Stimulated activated naive B cell treated with anti-CD40 and anti-IgM and Interleukin-4, amounts not matched to agents 10 μg/mL and 1 μg/mL and 100 μg/mL, for 72 hours (primary cell): ENCODE results near the gene FAM72D.
"Not testable (repeated sequence)": the region's sequence is repeated elsewhere in the genome, so short reads cannot be mapped to it uniquely, and the experiment has no call there.

ENCODE experiments used
- ATAC-seq, 2 donors: fragments of 150-1000 bp; cut with Tn5 transposase; replicated peaks; 2 replicates each; pipeline ENCODE4 v1.10.0; 2021; ENCODE audit warnings: moderate library complexity in 1 of 2
- DNase-seq: peaks from one replicate; pipeline ENCODE4 v3.0.0; 2021
- H3K27ac Mint-ChIP-seq: one replicate; pipeline ENCODE4 v1.8.0; 2022; ENCODE audit warnings: mild to moderate bottlenecking, mixed read lengths
- H3K27me3 Mint-ChIP-seq, 2 donors: one replicate each; pipeline ENCODE4 v1.8.0; 2022; ENCODE audit warnings: mixed read lengths in 2 of 2
- H3K36me3 Mint-ChIP-seq, 2 donors: one replicate each; pipeline ENCODE4 v1.8.0; 2022; ENCODE audit warnings: mixed read lengths in 2 of 2, mild to moderate bottlenecking in 1 of 2
- H3K4me1 Mint-ChIP-seq, 2 donors: one replicate each; pipeline ENCODE4 v1.8.0; 2022; ENCODE audit warnings: mixed read lengths in 2 of 2, mild to moderate bottlenecking in 1 of 2
- H3K4me3 Mint-ChIP-seq, 2 donors: one replicate each; pipeline ENCODE4 v1.8.0; 2022; ENCODE audit warnings: mild to moderate bottlenecking in 2 of 2, mixed read lengths in 2 of 2, moderate library complexity in 1 of 2
- H3K9me3 Mint-ChIP-seq, 2 donors: one replicate each; pipeline ENCODE4 v1.8.0; 2022; ENCODE audit warnings: mixed read lengths in 2 of 2, mild to moderate bottlenecking in 1 of 2

Gene FAM72D

GRCh38 chr1:145076877-145077276 is 18.9 kb upstream of the FAM72D start:
- H3K4me1 Mint-ChIP-seq, H3K27ac Mint-ChIP-seq, H3K9me3 Mint-ChIP-seq, H3K27me3 Mint-ChIP-seq, DNase-seq, H3K4me3 Mint-ChIP-seq, H3K36me3 Mint-ChIP-seq, ATAC-seq: not testable (repeated sequence)

- not testable (repeated sequence) for H3K4me3 Mint-ChIP-seq, H3K36me3 Mint-ChIP-seq, ATAC-seq, H3K27ac Mint-ChIP-seq, DNase-seq, H3K4me1 Mint-ChIP-seq, H3K9me3 Mint-ChIP-seq, H3K27me3 Mint-ChIP-seq
Measured at GRCh38 chr1:145077872-145078786, 17.6 kb upstream of the FAM72D start.

- H3K36me3 Mint-ChIP-seq, H3K4me1 Mint-ChIP-seq, H3K27me3 Mint-ChIP-seq, DNase-seq, ATAC-seq, H3K27ac Mint-ChIP-seq, H3K9me3 Mint-ChIP-seq, H3K4me3 Mint-ChIP-seq: not testable (repeated sequence)
Measured at GRCh38 chr1:145078787-145079370, 16.9 kb upstream of the FAM72D start.

- not testable (repeated sequence) for DNase-seq, H3K27ac Mint-ChIP-seq, H3K27me3 Mint-ChIP-seq, H3K4me1 Mint-ChIP-seq, H3K36me3 Mint-ChIP-seq, H3K4me3 Mint-ChIP-seq, H3K9me3 Mint-ChIP-seq
- ATAC-seq, result peak; percentile 34 to 56
Measured at GRCh38 chr1:145079737-145080136, 16.0 kb upstream of the FAM72D start.

- H3K9me3 Mint-ChIP-seq, H3K27ac Mint-ChIP-seq, H3K27me3 Mint-ChIP-seq, H3K36me3 Mint-ChIP-seq, H3K4me1 Mint-ChIP-seq, H3K4me3 Mint-ChIP-seq, DNase-seq: not testable (repeated sequence)
- peak; percentile 61 to 67 for ATAC-seq
Measured at GRCh38 chr1:145080193-145080592, 15.6 kb upstream of the FAM72D start.

- DNase-seq, H3K4me3 Mint-ChIP-seq, H3K36me3 Mint-ChIP-seq, ATAC-seq, H3K4me1 Mint-ChIP-seq, H3K27me3 Mint-ChIP-seq, H3K9me3 Mint-ChIP-seq, H3K27ac Mint-ChIP-seq: not testable (repeated sequence)
Measured at GRCh38 chr1:145082483-145083255, 13.1 kb upstream of the FAM72D start.

- not testable (repeated sequence) for H3K36me3 Mint-ChIP-seq, ATAC-seq, H3K27ac Mint-ChIP-seq, H3K27me3 Mint-ChIP-seq, H3K9me3 Mint-ChIP-seq, DNase-seq, H3K4me1 Mint-ChIP-seq
- peak overlapping the region; percentile 93 to 95 for H3K4me3 Mint-ChIP-seq
Measured at GRCh38 chr1:145093517-145094149, 2.1 kb upstream of the FAM72D start.

GRCh38 chr1:145094655-145095211 is 1.0 kb upstream of the FAM72D start:
- H3K27ac Mint-ChIP-seq, H3K36me3 Mint-ChIP-seq, H3K9me3 Mint-ChIP-seq, H3K4me1 Mint-ChIP-seq, H3K27me3 Mint-ChIP-seq: not testable (repeated sequence)
- peak overlapping the region; percentile 65 to 69 for H3K4me3 Mint-ChIP-seq
- DNase-seq (peak; percentile 23), ATAC-seq (peak; percentile 10 to 20)

GRCh38 chr1:145101725-145102124 is 6.0 kb downstream of the FAM72D start:
- DNase-seq, ATAC-seq, H3K27me3 Mint-ChIP-seq, H3K4me1 Mint-ChIP-seq, H3K27ac Mint-ChIP-seq, H3K4me3 Mint-ChIP-seq, H3K9me3 Mint-ChIP-seq, H3K36me3 Mint-ChIP-seq: not testable (repeated sequence)

- not testable (repeated sequence) for H3K9me3 Mint-ChIP-seq, H3K4me3 Mint-ChIP-seq, H3K36me3 Mint-ChIP-seq, H3K27me3 Mint-ChIP-seq, DNase-seq, H3K4me1 Mint-ChIP-seq, H3K27ac Mint-ChIP-seq, ATAC-seq
Measured at GRCh38 chr1:145103294-145103693, 7.5 kb downstream of the FAM72D start.

- H3K4me1 Mint-ChIP-seq, H3K27me3 Mint-ChIP-seq, DNase-seq, H3K4me3 Mint-ChIP-seq, H3K9me3 Mint-ChIP-seq, H3K36me3 Mint-ChIP-seq, H3K27ac Mint-ChIP-seq, ATAC-seq: not testable (repeated sequence)
Measured at GRCh38 chr1:145111674-145112073, 15.9 kb downstream of the FAM72D start.

GRCh38 chr1:145112703-145113102 is 16.9 kb downstream of the FAM72D start:
- H3K4me1 Mint-ChIP-seq, DNase-seq, H3K27me3 Mint-ChIP-seq, H3K4me3 Mint-ChIP-seq, H3K36me3 Mint-ChIP-seq, H3K9me3 Mint-ChIP-seq, ATAC-seq, H3K27ac Mint-ChIP-seq: not testable (repeated sequence)

GRCh38 chr1:145114560-145115057 is 18.8 kb downstream of the FAM72D start:
- not testable (repeated sequence) for H3K4me1 Mint-ChIP-seq, H3K4me3 Mint-ChIP-seq, H3K27ac Mint-ChIP-seq, H3K27me3 Mint-ChIP-seq, ATAC-seq, DNase-seq, H3K36me3 Mint-ChIP-seq, H3K9me3 Mint-ChIP-seq
